K562 (cell line): ENCODE measurements around the gene PACSIN2. TPM values are rescaled to one million over a fixed set of nuclear protein-coding genes. Genes with fewer than 3 reads are reported as not detected.

Experiments
- ATAC-seq: fragments of 200-7000 bp; cut with Tn5 transposase; 3 replicates; pipeline ENCODE4 v1.9.1; 2020; ENCODE audit warnings: moderate library complexity
- BruUV-seq: library from RNA; stranded (reverse); fragments of 400-500 nt; replicated peaks from 2 replicates; lab custom pipeline; 2021; lab: Mats Ljungman, UMichigan
- CTCF ChIA-PET: fragments of 300-600 bp; formaldehyde crosslinking; extraction: SDS; loops from one replicate; lab custom pipeline; 2021; ENCODE audit warnings: low intra/inter-chr PET ratio; lab: Yijun Ruan, JAX
- POLR2A ChIA-PET: fragments of 300-600, 350-650 bp; sonication (Branson Sonifier 250); formaldehyde crosslinking; extraction: SDS; loops from one replicate; lab custom pipeline; 2021; ENCODE audit warnings: antibody characterized with exemption, inconsistent platforms; lab: Yijun Ruan, JAX
- DNase-seq, 4 experiments: peaks; one replicate each; pipeline versions ENCODE4 v3.0.0 to v3.0.0-alpha.2; 2011 to 2018; ENCODE audit warnings: low spot score in 3 of 4, mixed read lengths in 3 of 4; ENCODE audit errors: extremely low read depth in 1 of 4
- FAIRE-seq: peaks from 2 replicates; lab custom pipeline; 2011; peaks lifted over from hg19 to GRCh38; lab: Jason Lieb, UNC
- H2AFZ ChIP-seq: 2 replicates; pipeline ENCODE4 v1.6.0; 2011; ENCODE audit warnings: low read depth, low read length, control low read depth, inconsistent platforms
- H3K27ac ChIP-seq: fragments of 200-600 bp; 3 replicates; pipeline ENCODE4 v1.8.0; 2011; ENCODE audit warnings: low read depth, mild to moderate bottlenecking, control low read depth, inconsistent platforms, low read length, moderate library complexity, mixed read lengths; ENCODE audit errors: extremely low read depth
- H3K27me3 ChIP-seq, 2 experiments: fragments of 300-600 bp in 1 of 2; 2 replicates in 1 of 2; 3 replicates in 1 of 2; pipeline versions ENCODE4 v1.6.0 to v1.8.0; 2011; ENCODE audit warnings: inconsistent platforms in 2 of 2, low read length in 2 of 2, mild to moderate bottlenecking in 1 of 2, mixed read lengths in 1 of 2, moderate library complexity in 1 of 2; ENCODE audit not compliant: control insufficient read depth in 2 of 2, insufficient read depth in 2 of 2
- H3K36me3 ChIP-seq: fragments of 300-600 bp; 3 replicates; pipeline ENCODE4 v1.8.0; 2011; ENCODE audit warnings: mild to moderate bottlenecking, low read length, inconsistent platforms; ENCODE audit not compliant: control insufficient read depth, insufficient read depth
- H3K4me1 ChIP-seq, 2 experiments: fragments of 200-600 bp in 1 of 2; replicated peaks in 1 of 2; 2 replicates in 1 of 2; 3 replicates in 1 of 2; pipeline versions ENCODE4 v1.5.1 to v1.8.0; 2011; ENCODE audit warnings: inconsistent platforms in 2 of 2, low read length in 2 of 2, mild to moderate bottlenecking in 1 of 2, mixed read lengths in 1 of 2, moderate library complexity in 1 of 2; ENCODE audit not compliant: control insufficient read depth in 2 of 2, insufficient read depth in 2 of 2
- H3K4me2 ChIP-seq: 2 replicates; pipeline ENCODE4 v1.6.1; 2011; ENCODE audit warnings: low read length, control low read depth, inconsistent platforms, mixed read lengths; ENCODE audit not compliant: insufficient read depth
- H3K4me3 ChIP-seq: fragments of 200-600 bp; sonication (generic), shearing (Covaris generic); 2 replicates; pipeline ENCODE4 v1.5.1; 2016; ENCODE audit warnings: control low read depth, inconsistent platforms
- H3K79me2 ChIP-seq: fragments of 200-600 bp; 3 replicates; pipeline ENCODE4 v1.8.0; 2011; ENCODE audit warnings: low read length, inconsistent platforms; ENCODE audit not compliant: control insufficient read depth, insufficient read depth
- H3K9ac ChIP-seq, 2 experiments: 2 replicates each; pipeline versions ENCODE4 v1.6.0 to v1.6.1; 2011; ENCODE audit warnings: low read depth in 2 of 2, low read length in 2 of 2, control low read depth in 1 of 2, inconsistent platforms in 1 of 2, mild to moderate bottlenecking in 1 of 2, mixed read lengths in 1 of 2; ENCODE audit not compliant: insufficient read depth in 1 of 2
- H3K9me1 ChIP-seq: one replicate; pipeline ENCODE4 v1.6.0; 2011; ENCODE audit warnings: inconsistent platforms, mild to moderate bottlenecking, low read length, moderate library complexity; ENCODE audit not compliant: control insufficient read depth, insufficient read depth
- H3K9me3 ChIP-seq: replicated peaks from 2 replicates; pipeline ENCODE4 v1.5.1; 2011; ENCODE audit warnings: low read depth, low read length, inconsistent platforms; ENCODE audit not compliant: control insufficient read depth, insufficient read depth
- H4K20me1 ChIP-seq: replicated peaks from 2 replicates; pipeline ENCODE4 v1.6.1; 2011; ENCODE audit warnings: low read length, inconsistent platforms, mixed read lengths; ENCODE audit not compliant: control insufficient read depth, insufficient read depth
- ARID2 ChIP-seq: fragments of 450-650 bp; IDR thresholded peaks from 2 replicates; pipeline ENCODE4 v1.6.1; 2017; ENCODE audit warnings: antibody characterized with exemption, mild to moderate bottlenecking
- DNMT1 ChIP-seq: fragments of 450-650 bp; IDR thresholded peaks from 2 replicates; pipeline ENCODE4 v1.6.1; 2016; ENCODE audit warnings: antibody characterized with exemption, mild to moderate bottlenecking
- KLF6 ChIP-seq: fragments of 250-450 bp; sonication (Bioruptor Pico); IDR thresholded peaks from 2 replicates; pipeline ENCODE4 v1.4.0; 2020; ENCODE audit warnings: mild to moderate bottlenecking, moderate library complexity, borderline replicate concordance
- LEF1 ChIP-seq: fragments of 450-650 bp; IDR thresholded peaks from 2 replicates; pipeline ENCODE4 v1.6.1; 2016; ENCODE audit warnings: mild to moderate bottlenecking
- MAFF ChIP-seq: IDR thresholded peaks from 2 replicates; pipeline ENCODE4 v1.6.1; 2012; ENCODE audit warnings: low read length, improper control_type of control experiment
- NCOA4 ChIP-seq: fragments of 450-650 bp; IDR thresholded peaks from 2 replicates; pipeline ENCODE4 v1.6.1; 2018; ENCODE audit warnings: mild to moderate bottlenecking; ENCODE audit not compliant: partially characterized antibody
- POLR2G ChIP-seq: fragments of 200-400 bp; formaldehyde crosslinking; IDR thresholded peaks from 2 replicates; pipeline ENCODE4 v1.6.1; 2017; ENCODE audit warnings: low read depth, mild to moderate bottlenecking, antibody characterized with exemption, low read length, moderate library complexity
- RAD51 ChIP-seq: fragments of 450-650 bp; IDR thresholded peaks from 2 replicates; pipeline ENCODE4 v1.7.1; 2016; ENCODE audit warnings: low read depth, mild to moderate bottlenecking, borderline replicate concordance
- RFX1 ChIP-seq: fragments of 450-650 bp; IDR thresholded peaks from 2 replicates; pipeline ENCODE4 v1.6.1; 2016; ENCODE audit warnings: mild to moderate bottlenecking, moderate library complexity
- ZFP36 ChIP-seq: fragments of 150-350 bp; IDR thresholded peaks from 2 replicates; pipeline ENCODE4 v1.6.1; 2018; ENCODE audit warnings: low read length, low read depth; ENCODE audit not compliant: partially characterized antibody
- ZNF263 ChIP-seq: sonication (generic); formaldehyde crosslinking; IDR thresholded peaks from 2 replicates; pipeline ENCODE4 v1.8.0; 2022; ENCODE audit warnings: mild to moderate bottlenecking, missing genetic modification reagents, borderline replicate concordance
- WGBS: fragments of 100-300 bp; shearing (Covaris generic); methylation state at CpG from one replicate; pipeline ENCODE4 v1.1.6; 2016; ENCODE audit warnings: low coverage, mixed read lengths; ENCODE audit not compliant: insufficient coverage; ENCODE audit errors: missing lambda C conversion rate; 5-methylcytosine and 5-hydroxymethylcytosine counted together
- in situ Hi-C: fragments of 300-500 bp; cut with MboI; formaldehyde crosslinking; loops from 4 replicates; pipeline ENCODE4 v1.15.0; 2018; ENCODE audit warnings: inconsistent platforms, mixed read lengths
- intact Hi-C: fragments of 100-400 bp; cut with micrococcal nuclease; formaldehyde crosslinking; loops from 2 replicates; pipeline ENCODE4 v1.14.2; 2022
- polyA plus RNA-seq, 8 experiments: library from polyadenylated mRNA; depleted of rRNA in 4 of 8; stranded (reverse) in 5 of 8; unstranded in 3 of 8; fragments of >200 nt; fragmentation: Nextera tagmentation in 2 of 8; fragmentation: Illumina TruSeq in 1 of 8; extraction: Ambion mirVana in 2 of 8; extraction: Trizol in 1 of 8; gene quantifications; 2 replicates each; pipeline versions ENCODE4 v1.2.1 to v1.2.3, GENCODE V29; 2011 to 2014; ENCODE audit warnings: inconsistent platforms in 1 of 8, missing spikeins in 1 of 8
- total RNA-seq, 7 experiments: library from RNA; depleted of rRNA in 6 of 7; stranded (reverse); fragments of >200 nt in 6 of 7; fragmentation: Illumina TruSeq in 2 of 7; extraction: Trizol in 2 of 7; gene quantifications; 2 replicates each; pipeline versions ENCODE4 v1.2.1 to v1.2.3, GENCODE V29; 2011 to 2021; ENCODE audit warnings: low replicate concordance in 1 of 7
- TF ChIP-seq, protein P1 (sequence below): sonication (generic); formaldehyde crosslinking; IDR thresholded peaks from 2 replicates; pipeline ENCODE4 v1.8.0; 2022; ENCODE audit warnings: mild to moderate bottlenecking, missing genetic modification reagents
- TF ChIP-seq, protein P2 (sequence below): fragments of 450-650 bp; formaldehyde crosslinking; IDR thresholded peaks from 2 replicates; pipeline ENCODE4 v1.4.0; 2020; ENCODE audit warnings: mild to moderate bottlenecking, moderate library complexity
- TF ChIP-seq, protein P3 (sequence below): fragments of 250-450 bp; sonication (Bioruptor Pico); IDR thresholded peaks from 2 replicates; pipeline ENCODE4 v1.5.0; 2021
- TF ChIP-seq, protein P4 (sequence below): sonication (generic); IDR thresholded peaks from 2 replicates; pipeline ENCODE4 v1.6.1; 2016

Gene PACSIN2
- total and polyA plus RNA-seq, 9 of the 15 experiments (the other 6 are each of a cell fraction or from before 2014, with no cell fraction given): 0.45 to 45.1 (median 23.9) TPM

DNA sequence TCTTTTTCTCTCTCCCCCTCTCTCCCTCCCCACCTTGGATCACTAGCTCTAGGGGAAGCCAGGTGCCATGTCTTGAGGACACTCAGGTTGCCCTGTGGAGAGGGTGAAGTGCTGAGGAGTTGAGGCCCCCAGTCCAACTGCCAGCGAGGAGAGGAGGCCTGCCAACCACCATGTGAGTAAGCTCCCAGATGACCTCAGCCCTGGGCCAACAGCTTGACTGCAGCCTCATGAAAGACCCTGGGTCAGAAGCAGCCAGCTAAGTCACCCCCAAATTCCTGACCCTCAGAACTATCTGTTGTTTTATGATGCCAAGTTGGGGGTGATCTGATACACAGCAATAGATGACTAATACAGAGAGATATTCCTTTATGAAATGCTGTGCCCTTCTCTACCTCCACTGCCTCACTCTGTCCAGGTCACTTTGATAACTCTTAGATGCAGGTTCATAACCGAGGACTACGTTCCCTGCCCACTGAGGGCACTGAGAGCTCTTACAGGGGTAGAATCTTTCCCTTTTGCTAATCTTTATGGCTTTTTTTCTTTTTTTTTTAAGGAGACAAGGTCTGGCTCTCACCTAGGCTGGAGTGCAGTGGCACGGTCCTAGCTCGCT lies 165.9 kb downstream of the PACSIN2 start (continued):
- TF ChIP-seq, protein P1, sequence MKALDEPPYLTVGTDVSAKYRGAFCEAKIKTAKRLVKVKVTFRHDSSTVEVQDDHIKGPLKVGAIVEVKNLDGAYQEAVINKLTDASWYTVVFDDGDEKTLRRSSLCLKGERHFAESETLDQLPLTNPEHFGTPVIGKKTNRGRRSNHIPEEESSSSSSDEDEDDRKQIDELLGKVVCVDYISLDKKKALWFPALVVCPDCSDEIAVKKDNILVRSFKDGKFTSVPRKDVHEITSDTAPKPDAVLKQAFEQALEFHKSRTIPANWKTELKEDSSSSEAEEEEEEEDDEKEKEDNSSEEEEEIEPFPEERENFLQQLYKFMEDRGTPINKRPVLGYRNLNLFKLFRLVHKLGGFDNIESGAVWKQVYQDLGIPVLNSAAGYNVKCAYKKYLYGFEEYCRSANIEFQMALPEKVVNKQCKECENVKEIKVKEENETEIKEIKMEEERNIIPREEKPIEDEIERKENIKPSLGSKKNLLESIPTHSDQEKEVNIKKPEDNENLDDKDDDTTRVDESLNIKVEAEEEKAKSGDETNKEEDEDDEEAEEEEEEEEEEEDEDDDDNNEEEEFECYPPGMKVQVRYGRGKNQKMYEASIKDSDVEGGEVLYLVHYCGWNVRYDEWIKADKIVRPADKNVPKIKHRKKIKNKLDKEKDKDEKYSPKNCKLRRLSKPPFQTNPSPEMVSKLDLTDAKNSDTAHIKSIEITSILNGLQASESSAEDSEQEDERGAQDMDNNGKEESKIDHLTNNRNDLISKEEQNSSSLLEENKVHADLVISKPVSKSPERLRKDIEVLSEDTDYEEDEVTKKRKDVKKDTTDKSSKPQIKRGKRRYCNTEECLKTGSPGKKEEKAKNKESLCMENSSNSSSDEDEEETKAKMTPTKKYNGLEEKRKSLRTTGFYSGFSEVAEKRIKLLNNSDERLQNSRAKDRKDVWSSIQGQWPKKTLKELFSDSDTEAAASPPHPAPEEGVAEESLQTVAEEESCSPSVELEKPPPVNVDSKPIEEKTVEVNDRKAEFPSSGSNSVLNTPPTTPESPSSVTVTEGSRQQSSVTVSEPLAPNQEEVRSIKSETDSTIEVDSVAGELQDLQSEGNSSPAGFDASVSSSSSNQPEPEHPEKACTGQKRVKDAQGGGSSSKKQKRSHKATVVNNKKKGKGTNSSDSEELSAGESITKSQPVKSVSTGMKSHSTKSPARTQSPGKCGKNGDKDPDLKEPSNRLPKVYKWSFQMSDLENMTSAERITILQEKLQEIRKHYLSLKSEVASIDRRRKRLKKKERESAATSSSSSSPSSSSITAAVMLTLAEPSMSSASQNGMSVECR (CRISPR knock-in tag): no peak
- TF ChIP-seq ZNF263 (CRISPR knock-in tag): no peak
- TF ChIP-seq KLF6 (CRISPR knock-in tag): no peak
- TF ChIP-seq POLR2G: no peak
- TF ChIP-seq ZFP36: no peak

DNA sequence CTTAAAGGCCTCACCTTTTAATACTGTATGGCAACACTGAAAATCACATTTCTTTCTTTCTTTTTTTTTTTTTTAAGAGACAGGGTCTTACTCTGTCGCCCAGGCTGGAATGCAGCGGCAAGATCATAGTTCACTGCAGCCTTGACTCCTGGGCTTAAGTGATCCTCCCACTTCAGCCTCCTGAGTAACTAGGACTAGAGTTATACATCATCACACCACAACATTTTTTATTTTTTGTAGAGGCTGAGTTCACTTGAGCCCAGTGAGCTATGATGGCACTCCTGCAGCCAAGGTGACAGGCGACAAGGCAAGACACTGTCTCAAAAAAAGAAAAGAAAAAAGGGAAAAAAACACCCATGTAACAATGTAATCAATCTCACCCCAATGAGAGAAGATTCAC lies 167.8 kb downstream of the PACSIN2 start:
- Histone ChIP-seq H3K79me2 (peaks cover 4% of the 10 kb centered on the region; the same call in 1 of the 3 replicates), H3K4me2 (no peak overlapping the region), H3K4me1 (no peaks in the 10 kb centered on the region), H3K27ac (no peak overlapping the region), H3K27me3 (no peaks in the 10 kb centered on the region), H3K4me3 (no peak overlapping the region), H3K9me3 (no peaks in the 10 kb centered on the region), H4K20me1 (0 out of 2 replicates have a peak, but pooled peaks cover 2% of the 10 kb centered on the region), H3K36me3 (no peaks in the 10 kb centered on the region), H2AFZ (no peak overlapping the region), H3K9ac (no peak overlapping the region), H3K9me1 (no peaks in the 10 kb centered on the region)
- FAIRE-seq: no peak
- ChIA-PET CTCF (no interaction called here), POLR2A (no interaction called here)
- intact Hi-C loops (no loop called here), in situ Hi-C loops (no loop called here)
- ATAC-seq: no peak
- no peak for DNase-seq
- no TSS peak for BruUV-seq
- 96% methylated on average over 3 of the region's 3 CpGs for WGBS
- TF ChIP-seq, protein P2, sequence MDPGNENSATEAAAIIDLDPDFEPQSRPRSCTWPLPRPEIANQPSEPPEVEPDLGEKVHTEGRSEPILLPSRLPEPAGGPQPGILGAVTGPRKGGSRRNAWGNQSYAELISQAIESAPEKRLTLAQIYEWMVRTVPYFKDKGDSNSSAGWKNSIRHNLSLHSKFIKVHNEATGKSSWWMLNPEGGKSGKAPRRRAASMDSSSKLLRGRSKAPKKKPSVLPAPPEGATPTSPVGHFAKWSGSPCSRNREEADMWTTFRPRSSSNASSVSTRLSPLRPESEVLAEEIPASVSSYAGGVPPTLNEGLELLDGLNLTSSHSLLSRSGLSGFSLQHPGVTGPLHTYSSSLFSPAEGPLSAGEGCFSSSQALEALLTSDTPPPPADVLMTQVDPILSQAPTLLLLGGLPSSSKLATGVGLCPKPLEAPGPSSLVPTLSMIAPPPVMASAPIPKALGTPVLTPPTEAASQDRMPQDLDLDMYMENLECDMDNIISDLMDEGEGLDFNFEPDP (CRISPR knock-in tag): no peak
- TF ChIP-seq DNMT1: no peak
- TF ChIP-seq LEF1: no peak
- TF ChIP-seq, protein P3, sequence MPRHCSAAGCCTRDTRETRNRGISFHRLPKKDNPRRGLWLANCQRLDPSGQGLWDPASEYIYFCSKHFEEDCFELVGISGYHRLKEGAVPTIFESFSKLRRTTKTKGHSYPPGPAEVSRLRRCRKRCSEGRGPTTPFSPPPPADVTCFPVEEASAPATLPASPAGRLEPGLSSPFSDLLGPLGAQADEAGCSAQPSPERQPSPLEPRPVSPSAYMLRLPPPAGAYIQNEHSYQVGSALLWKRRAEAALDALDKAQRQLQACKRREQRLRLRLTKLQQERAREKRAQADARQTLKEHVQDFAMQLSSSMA (CRISPR knock-in tag): no peak
- no peak for TF ChIP-seq RAD51
- no peak for TF ChIP-seq ARID2
- no peak for TF ChIP-seq NCOA4
- no peak for TF ChIP-seq RFX1
- TF ChIP-seq, protein P4, sequence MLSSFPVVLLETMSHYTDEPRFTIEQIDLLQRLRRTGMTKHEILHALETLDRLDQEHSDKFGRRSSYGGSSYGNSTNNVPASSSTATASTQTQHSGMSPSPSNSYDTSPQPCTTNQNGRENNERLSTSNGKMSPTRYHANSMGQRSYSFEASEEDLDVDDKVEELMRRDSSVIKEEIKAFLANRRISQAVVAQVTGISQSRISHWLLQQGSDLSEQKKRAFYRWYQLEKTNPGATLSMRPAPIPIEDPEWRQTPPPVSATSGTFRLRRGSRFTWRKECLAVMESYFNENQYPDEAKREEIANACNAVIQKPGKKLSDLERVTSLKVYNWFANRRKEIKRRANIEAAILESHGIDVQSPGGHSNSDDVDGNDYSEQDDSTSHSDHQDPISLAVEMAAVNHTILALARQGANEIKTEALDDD: no peak
- no peak for TF ChIP-seq MAFF
